Urinary bladder (tissue), 4 donors: ENCODE results near the gene CEP131. TPM values are rescaled to one million over a fixed set of nuclear protein-coding genes. Genes with fewer than 3 reads are reported as not detected.
"Not testable (repeated sequence)": the region's sequence is repeated elsewhere in the genome, so short reads cannot be mapped to it uniquely, and the experiment has no call there.

Experiments used
- DNase-seq: peaks from one replicate; pipeline ENCODE4 v3.0.0-alpha.2; 2015; ENCODE audit errors: extremely low spot score
- H3K27ac ChIP-seq: one replicate; pipeline ENCODE4 v1.5.1; 2013; ENCODE audit warnings: low read depth, mild to moderate bottlenecking, moderate library complexity
- H3K36me3 ChIP-seq: one replicate; pipeline ENCODE4 v1.6.1; 2013; ENCODE audit warnings: mild to moderate bottlenecking, moderate library complexity; ENCODE audit not compliant: insufficient read depth
- H3K4me1 ChIP-seq: one replicate; pipeline ENCODE4 v1.6.1; 2013; ENCODE audit warnings: mild to moderate bottlenecking, moderate library complexity; ENCODE audit not compliant: insufficient read depth
- H3K4me3 ChIP-seq: one replicate; pipeline ENCODE4 v1.5.1; 2013; ENCODE audit warnings: low read depth, low read length
- WGBS: extraction: QIAGEN DNeasy Blood & Tissue Kit; methylation state at CpG from one replicate; pipeline ENCODE4 v1.1.7; 2013; 5-methylcytosine and 5-hydroxymethylcytosine counted together
- polyA plus RNA-seq: library from polyadenylated mRNA; stranded (reverse); fragments of 200-250 nt; gene quantifications from one replicate; pipeline ENCODE4 v1.2.3, GENCODE V29; 2013
- total RNA-seq: library from RNA; depleted of rRNA; stranded (reverse); fragments of >200 nt; gene quantifications from one replicate; pipeline ENCODE4 v1.2.3, GENCODE V29; 2014
- donor health status: healthy with polysubstance abuse.
- donor health status: healthy.

Gene CEP131
- total and polyA plus RNA-seq, 2 donors = 5.9 to 10.8 TPM

DNA sequence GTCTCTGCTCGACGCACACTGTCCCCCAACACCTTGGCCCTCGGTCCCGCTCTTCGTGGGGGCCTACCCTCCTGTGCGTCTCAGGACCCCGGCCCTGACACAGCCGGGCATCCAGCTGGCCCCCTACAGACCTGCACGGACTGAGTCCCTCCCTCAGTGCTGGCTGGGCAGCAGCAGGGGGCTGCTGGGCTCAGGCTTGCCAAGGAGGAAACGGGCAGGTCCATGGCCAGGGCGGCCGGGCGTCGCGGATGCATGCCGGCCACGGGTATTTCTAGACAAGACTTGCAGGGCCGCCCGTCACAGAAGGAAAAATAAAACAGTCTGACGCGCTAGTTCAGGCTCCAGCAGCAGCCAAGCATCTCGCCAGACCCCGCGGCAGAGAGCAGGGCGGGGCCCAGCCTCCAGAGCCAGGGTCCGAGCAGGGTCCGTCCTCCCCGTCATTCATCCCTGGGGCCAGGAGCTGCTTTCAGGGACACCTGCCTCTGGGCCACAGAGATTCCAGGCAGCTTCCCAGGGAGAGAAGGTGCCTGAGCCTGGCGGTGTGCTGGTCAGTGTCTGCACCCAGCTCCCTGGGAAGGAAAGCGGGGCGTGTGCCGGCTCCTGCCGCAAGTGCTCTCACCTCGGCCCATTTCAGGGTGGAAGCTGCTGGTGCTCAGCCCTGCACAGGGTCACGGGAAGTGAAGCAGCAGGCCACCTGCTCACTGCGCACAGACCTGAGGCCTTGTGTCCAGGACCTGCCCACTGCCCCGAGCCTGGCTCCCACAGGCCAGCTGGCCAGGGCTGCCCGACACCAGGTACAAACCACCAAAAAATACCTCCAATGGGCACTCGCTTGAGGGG lies 64.7 kb downstream of the CEP131 start:
- WGBS = 87% methylated on average over 39 of the region's 39 CpGs
- Histone ChIP-seq H3K4me1 (no peaks in the 10 kb centered on the region), H3K36me3 (no peaks in the 10 kb centered on the region), H3K4me3 (no peak overlapping the region), H3K27ac (no peak overlapping the region)
- no peak for DNase-seq

- Histone ChIP-seq H3K4me1 (no peaks in the 10 kb centered on the region), H3K4me3 (no peak overlapping the region), H3K27ac (no peak overlapping the region), H3K36me3 (no peaks in the 10 kb centered on the region)
- 91% methylated on average over 38 of the region's 38 CpGs for whole genome bisulfite sequencing
- no peak for DNase-seq
Observed at GRCh38 chr17:81156866-81157805, 65.6 kb downstream of the CEP131 start.

DNA sequence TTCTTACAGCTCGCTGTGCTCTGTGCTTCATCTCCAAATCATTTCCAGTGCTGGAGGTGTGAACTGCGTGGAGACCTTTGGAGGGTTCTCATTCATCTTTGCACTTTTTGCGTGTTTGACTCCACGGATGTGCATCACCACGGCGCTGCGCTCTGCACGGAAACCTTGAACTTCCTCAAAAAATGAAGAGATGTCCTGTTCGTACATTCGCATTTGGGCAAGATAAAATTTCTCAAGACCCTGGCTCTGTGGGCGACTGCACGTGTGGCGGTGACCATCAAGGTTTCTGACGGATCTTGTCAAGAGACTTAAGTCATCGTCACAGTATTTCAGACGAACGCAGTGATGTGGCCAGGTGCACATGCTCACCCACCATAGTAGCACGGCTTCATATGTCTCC lies 67.8 kb downstream of the CEP131 start:
- WGBS = 94% methylated on average over 18 of the region's 18 CpGs
- Histone ChIP-seq H3K27ac (no peak overlapping the region), H3K4me3 (no peak overlapping the region), H3K4me1 (no peaks in the 10 kb centered on the region), H3K36me3 (no peaks in the 10 kb centered on the region)
- no peak for DNase-seq

- not testable (repeated sequence) for DNase-seq, H3K4me1 ChIP-seq, H3K27ac ChIP-seq
Observed at GRCh38 chr17:81154016-81154415, 68.7 kb downstream of the CEP131 start.

DNA sequence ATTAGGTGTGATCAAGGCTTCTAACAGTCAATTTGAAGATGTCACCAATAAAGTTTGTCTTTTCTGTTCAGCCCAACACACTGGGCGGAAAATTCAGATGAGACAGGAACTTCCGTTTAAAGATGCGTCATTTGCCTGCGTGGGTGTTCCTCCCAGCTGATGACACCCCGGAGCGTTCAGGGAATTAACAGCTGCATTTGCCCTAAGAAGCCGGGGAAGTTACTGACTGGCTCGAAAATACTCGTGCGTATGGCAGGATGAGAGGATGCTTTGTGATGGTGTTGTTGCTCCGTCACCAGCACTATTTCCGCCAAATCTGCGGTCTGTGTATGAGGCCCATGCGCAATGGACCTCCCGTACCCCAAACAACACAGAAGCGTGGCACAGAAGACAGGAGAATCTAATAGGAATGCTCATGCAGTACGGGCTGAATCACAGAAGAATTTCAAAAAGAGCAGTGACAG lies 69.4 kb downstream of the CEP131 start:
- DNase-seq = no peak
- no peaks in the 10 kb centered on the region for H3K36me3 ChIP-seq
- 73% methylated on average over 17 of the region's 17 CpGs for WGBS
- H3K27ac ChIP-seq = no peak overlapping the region
- no peaks in the 10 kb centered on the region for H3K4me1 ChIP-seq
- H3K4me3 ChIP-seq = no peak overlapping the region

More at GRCh38 chr17:81154016-81154415, 68.7 kb downstream of the CEP131 start:
- H3K36me3 ChIP-seq, H3K4me3 ChIP-seq: not testable (repeated sequence)
- whole genome bisulfite sequencing = 93% methylated on average over 9 of the region's 9 CpGs

DNA sequence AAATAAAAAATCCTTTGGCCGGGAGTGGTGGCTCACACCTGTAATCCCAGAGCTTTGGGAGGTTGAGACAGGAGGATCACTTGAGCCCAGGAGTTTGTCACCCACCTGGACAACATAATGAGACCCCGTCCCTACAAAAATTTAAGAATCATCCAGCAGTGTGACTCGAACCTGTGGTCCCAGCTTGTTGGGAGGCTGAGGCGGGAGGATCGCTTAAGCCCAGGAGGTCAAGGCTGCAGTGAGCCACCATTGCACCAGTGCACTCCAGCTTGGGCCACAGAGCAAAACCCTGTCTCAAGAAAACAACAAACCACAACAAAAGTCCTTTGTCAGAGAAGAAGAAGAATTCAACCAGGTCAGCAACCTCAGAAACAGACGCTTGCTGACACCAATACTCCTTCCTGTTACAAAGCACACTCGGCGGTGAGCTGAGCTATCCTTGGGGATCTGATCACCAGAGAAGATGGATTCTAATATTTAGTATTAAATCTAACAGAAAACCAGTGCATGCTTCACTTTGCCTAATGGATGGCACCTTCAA lies 70.4 kb downstream of the CEP131 start:
- Histone ChIP-seq H3K4me3 (no peak overlapping the region), H3K4me1 (no peaks in the 10 kb centered on the region), H3K36me3 (no peaks in the 10 kb centered on the region), H3K27ac (no peak overlapping the region)
- WGBS = 84% methylated on average over 8 of the region's 8 CpGs
- no peak for DNase-seq

GRCh38 chr17:81151278-81151677 lies 71.5 kb downstream of the CEP131 start:
- Histone ChIP-seq H3K4me3 (no peak overlapping the region), H3K27ac (no peak overlapping the region), H3K4me1 (no peaks in the 10 kb centered on the region), H3K36me3 (no peaks in the 10 kb centered on the region)
- WGBS = 71% methylated on average over 13 of the region's 13 CpGs
- no peak for DNase-seq

- whole genome bisulfite sequencing = 76% methylated on average over 14 of the region's 14 CpGs
- H3K27ac ChIP-seq = no peak overlapping the region
- no peaks in the 10 kb centered on the region for H3K4me1 ChIP-seq
- no peak for DNase-seq
- H3K36me3 ChIP-seq = no peaks in the 10 kb centered on the region
- no peak overlapping the region for H3K4me3 ChIP-seq
Observed at GRCh38 chr17:81150377-81151077, 72.2 kb downstream of the CEP131 start.

DNA sequence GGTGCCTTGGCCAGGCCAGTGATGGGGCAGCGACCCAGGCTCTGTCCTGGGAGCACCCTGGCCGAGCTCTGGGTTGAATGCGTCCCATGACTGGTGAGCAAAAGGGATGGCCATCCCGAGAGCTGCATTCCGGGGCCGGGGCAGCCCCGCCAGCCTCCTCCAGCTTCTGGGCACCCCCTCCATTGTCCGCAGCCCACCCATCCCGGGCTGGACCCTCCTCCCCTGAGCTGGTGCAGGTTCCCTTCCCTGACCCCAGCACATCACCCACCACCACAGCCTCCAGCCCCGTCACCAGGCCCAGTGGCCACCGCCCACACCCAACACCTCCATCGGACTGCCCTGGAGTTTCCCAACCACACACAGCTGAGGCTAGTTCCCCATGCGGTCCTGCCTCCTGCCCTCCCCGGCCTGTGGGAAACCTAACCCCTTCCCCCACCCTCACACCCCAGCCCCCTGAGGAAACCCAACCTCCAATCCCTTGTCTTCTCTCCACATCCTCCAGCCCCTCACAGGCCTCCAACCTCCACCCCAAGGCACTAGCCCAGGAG lies 73.7 kb downstream of the CEP131 start:
- no peak overlapping the region for H3K4me3 ChIP-seq
- H3K36me3 ChIP-seq = no peaks in the 10 kb centered on the region
- no peaks in the 10 kb centered on the region for H3K4me1 ChIP-seq
- 74% methylated on average over 14 of the region's 14 CpGs for WGBS
- no peak for DNase-seq
- H3K27ac ChIP-seq = no peak overlapping the region

DNA sequence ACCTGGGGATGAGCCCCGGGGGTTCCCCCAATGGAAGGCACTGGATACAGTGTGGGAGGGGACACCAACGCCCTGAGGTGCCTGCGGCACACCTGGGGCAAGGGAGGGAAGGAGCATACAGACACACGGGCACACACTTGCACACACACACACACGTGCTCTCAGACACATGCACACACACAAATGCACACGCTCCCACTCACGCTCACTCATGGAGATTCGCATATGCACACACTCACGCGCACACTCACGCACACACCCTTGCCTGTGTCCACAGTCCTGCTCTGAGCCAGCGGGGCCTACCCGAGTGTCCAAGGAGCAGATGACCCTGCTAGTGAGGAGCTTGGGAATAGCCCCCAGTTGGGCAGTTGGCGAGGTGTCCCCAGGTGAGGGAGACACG lies 74.2 kb downstream of the CEP131 start:
- no peaks in the 10 kb centered on the region for H3K4me1 ChIP-seq
- 88% methylated on average over 15 of the region's 15 CpGs for WGBS
- no peak overlapping the region for H3K27ac ChIP-seq
- no peaks in the 10 kb centered on the region for H3K36me3 ChIP-seq
- no peak overlapping the region for H3K4me3 ChIP-seq
- no peak for DNase-seq

DNA sequence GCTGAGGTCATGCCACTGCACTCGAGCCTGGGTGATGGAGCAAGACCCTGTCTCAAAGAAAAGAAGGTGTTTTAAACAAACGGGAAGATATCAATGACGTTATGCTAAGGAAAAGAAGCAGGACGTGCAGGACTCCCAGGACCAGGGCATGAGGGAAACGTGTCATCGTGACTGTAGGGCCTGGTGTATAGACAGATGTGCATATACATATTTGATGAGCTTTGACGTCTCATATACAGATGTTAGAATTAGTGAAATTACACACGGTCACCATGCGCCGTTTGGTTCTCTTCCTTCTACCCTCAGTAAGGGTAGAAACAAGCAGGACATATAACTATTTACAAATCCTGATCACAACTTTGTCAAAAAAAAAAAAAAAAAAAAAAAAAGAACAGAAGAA lies 75.1 kb downstream of the CEP131 start:
- WGBS = 79% methylated on average over 10 of the region's 10 CpGs
- Histone ChIP-seq H3K27ac (no peak overlapping the region), H3K36me3 (no peaks in the 10 kb centered on the region), H3K4me1 (no peaks in the 10 kb centered on the region), H3K4me3 (no peak overlapping the region)
- DNase-seq = no peak

DNA sequence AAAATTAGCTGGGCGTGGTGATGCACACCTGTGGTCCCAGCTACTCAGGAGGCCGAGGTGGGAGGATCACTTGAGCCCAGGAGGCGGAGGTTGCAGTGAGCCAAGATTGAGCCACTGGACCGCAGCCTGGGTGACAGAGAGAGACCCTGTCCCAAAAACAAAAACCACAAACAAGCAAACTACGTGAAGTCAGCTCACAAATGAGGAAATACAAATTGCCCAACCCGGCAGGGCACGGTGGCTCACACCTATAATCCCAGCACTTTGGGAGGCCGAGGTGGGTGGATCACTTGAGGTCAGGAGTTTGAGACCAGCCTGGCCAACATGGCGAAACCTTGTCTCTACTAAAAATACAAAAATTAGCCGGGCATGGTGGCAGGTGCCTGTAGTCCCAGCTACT lies 76.6 kb downstream of the CEP131 start:
- H3K4me1 ChIP-seq, H3K4me3 ChIP-seq, H3K27ac ChIP-seq, H3K36me3 ChIP-seq, DNase-seq: not testable (repeated sequence)
- WGBS = 83% methylated on average over 10 of the region's 10 CpGs

DNA sequence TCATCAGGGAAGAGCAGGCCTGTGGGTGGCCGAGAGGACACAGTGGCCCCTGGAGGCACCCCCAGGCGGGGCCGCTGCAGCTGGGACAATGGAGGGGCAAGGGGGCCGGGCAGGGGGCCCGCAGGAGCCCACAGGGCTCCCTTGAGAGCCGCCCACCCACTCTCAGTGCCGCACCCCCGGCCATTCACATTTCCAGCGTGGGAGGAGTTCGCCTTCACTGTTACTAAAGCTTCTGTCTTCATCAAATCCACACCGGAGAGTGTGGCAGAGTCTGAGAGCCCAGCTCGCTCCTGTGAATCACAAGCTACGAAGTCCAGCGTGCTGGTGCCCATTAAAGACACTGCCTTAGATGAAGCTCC lies 78.4 kb downstream of the CEP131 start:
- H3K27ac ChIP-seq = no peak overlapping the region
- DNase-seq = no peak
- H3K36me3 ChIP-seq = no peaks in the 10 kb centered on the region
- 85% methylated on average over 14 of the region's 14 CpGs for WGBS
- no peaks in the 10 kb centered on the region for H3K4me1 ChIP-seq
- H3K4me3 ChIP-seq = no peak overlapping the region
